Activated T-helper 1 cell treated with anti-CD3 and anti-CD28 coated beads, Interleukin-2, amount 50 U/mL, for 16 hours (primary cell): ENCODE results near the gene PCSK5.
"Not testable (repeated sequence)": the region's sequence is repeated elsewhere in the genome, so short reads cannot be mapped to it uniquely, and the experiment has no call there.

ENCODE experiments used
- DNase-seq, 2 donors: peaks; one replicate each; pipeline ENCODE4 v3.0.0-alpha.2; 2020; ENCODE audit warnings: low read depth in 1 of 2, low spot score in 1 of 2

PCSK5 gene

DNA sequence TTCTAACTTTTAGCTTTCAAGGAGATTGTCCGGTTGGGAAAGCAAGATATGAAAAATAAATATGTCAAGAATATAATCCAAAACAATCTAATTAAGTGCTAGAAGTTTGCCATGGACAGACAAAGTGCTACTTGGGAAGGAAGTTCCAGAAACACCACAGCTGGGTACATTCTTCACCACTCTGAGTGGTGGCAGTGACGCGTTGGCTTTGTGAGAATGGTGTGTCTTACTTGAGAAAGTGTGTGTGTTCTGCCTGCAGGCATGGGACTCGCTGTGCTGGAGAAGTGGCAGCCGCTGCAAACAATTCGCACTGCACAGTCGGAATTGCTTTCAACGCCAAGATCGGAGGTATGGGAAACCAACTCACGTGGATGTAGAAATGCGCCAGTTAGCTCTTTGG is 177.2 kb downstream of the PCSK5 start:
- no peak for DNase-seq

- DNase-seq: no peak
Observed at GRCh38 chr9:76077537-76077936, 187.1 kb downstream of the PCSK5 start.

DNA sequence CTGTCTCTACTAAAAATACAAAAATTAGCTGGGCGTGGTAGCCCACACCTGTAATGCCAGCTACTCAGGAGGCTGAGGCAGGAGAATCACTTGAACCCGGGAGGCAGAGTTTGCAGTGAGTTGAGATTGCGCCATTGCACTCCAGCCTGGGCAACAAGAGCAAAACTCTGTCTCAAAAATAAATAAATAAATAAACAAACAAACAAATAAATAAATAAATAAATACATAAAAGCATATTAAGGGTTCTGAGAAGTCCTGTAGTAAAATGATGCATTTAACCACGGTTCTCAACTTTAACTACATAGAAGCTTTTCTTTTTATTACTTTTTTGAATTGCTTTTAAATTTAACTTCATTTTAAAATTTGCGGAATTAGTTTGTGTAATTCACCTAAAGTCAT is 190.8 kb downstream of the PCSK5 start:
- DNase-seq: not testable (repeated sequence)

DNA sequence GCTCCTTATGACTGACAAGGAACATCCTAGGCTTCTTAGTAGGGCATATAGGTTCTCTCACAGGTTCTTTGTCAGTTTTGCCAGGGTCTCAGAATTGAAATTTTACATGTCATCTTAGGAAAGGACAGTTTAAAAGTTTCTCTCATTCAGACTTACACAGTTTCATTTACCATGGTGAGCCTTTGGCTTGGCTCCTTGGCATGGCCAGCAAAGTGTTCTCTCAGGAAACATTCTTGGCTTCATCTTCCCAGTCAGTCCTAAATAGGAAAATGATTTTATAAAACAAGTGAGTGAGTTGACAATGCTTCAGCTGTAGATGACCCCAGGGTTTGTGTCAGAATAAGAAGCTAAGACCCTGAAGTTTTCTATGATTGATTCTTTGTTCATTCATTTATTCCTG is 191.6 kb downstream of the PCSK5 start:
- no peak for DNase-seq

DNA sequence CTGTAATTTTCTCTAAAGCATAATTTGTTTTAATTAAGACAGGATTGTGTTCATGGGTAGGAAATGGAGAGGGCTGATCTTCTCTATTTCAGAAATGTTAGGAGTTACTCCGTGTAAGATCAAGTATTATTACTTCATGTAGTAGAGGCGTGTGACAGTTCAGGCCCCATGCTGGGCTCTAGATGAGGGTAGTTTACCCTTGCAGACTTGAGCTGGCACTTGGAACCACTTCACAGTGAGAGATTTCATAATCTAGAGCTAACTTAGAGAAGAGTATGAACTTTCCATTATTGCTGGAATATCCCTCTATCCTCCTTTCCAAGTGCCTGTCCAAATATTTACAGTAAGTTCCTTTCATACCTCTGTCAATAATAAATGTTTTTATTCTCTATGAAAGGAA is 195.1 kb downstream of the PCSK5 start:
- no peak for DNase-seq

- DNase-seq: no peak
Observed at GRCh38 chr9:76086539-76086938, 196.1 kb downstream of the PCSK5 start.

DNA sequence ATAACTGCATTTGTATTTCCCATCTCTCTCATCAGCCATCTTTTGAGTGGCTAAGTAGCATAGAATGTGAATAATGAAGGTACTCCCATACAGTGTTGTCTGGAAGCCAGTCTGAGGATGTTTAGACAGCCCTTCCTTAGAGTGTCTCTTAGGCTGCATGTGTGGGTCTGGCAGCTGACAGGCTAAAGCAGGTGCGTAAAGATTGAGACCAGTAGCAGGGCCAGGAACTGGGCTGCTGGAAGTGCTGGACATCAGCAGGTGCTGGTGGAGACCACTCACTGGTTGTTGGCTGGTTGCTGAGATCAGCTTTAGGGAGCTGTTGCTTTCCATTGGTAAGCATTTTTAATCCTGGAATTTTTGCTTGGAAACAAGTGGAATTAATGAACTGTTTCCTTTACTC is 197.5 kb downstream of the PCSK5 start:
- DNase-seq: no peak

GRCh38 chr9:76090330-76090729 is 199.9 kb downstream of the PCSK5 start:
- no peak for DNase-seq

DNA sequence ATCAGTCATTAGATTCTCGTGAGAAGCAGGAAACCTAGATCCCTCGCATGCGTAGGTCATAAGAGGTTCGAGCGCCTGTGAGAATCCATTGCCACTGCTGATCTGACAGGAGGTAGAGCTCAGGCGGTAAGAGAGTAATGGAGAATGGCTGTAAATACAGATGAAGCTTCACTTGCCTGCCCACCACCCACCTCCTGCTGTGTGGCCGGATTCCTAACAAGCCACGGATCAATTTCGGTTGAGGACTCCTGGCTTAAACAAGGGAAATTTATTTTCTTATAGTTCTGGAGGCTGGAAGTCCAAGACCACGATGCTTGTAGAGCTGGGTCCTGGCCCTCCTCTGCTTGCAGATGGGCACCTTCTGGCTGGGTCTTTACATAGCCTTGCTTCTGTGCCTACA is 200.4 kb downstream of the PCSK5 start:
- DNase-seq: no peak

DNA sequence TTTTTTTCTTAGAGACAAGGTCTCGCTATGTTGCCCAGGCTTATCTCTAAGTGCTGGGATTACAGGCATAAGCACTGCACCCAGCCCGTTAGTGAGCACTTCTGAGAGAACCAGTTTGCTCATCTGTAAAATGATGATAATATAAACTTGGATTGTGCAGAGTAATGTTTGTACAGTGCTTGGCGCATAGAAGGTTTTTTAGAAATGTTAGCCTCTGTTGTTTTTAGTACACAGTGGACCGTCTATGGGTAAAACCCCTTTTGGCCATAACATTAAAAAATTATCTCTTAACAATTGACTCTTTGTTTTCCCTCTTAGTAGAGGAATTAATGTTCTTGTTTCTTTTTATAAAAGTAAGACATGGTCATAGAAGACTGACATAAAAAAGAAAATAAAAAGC is 202.1 kb downstream of the PCSK5 start:
- no peak for DNase-seq

DNA sequence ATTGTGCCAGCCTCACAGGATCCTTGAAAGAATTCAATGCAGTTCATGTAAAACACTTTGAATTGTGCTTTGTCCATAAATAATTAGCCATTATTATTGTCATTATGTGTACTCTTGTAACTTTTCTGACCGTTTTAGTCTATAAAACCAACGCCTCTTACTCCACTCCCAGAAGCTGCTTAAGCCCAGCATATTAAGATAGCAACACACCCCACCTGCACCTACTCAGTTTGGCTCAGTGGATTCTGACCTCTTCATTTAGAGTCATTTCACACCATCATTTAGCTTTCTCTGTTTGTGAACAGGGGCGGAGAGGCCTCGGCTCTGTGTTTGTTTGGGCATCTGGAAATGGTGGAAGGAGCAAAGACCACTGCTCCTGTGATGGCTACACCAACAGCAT is 205.1 kb downstream of the PCSK5 start:
- DNase-seq: no peak

DNA sequence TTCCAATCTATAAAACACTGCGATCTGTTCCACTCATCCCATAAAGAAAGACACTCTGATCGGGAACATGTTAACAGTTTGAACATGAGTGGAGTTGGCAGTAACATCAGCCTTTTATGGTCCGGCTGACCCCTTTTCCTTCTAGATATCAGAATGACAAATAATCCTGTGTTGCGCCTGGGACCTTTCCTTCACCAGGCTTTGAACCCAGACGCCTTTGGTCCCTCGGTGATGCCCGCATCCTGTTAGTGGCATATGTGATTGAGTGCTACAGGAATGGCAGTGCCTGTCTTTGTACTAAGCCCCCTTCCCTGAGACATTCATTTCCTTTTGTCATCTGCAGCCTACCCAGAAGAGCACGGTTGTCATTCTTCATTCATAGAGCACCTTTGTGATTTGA is 209.0 kb downstream of the PCSK5 start:
- DNase-seq: no peak

DNA sequence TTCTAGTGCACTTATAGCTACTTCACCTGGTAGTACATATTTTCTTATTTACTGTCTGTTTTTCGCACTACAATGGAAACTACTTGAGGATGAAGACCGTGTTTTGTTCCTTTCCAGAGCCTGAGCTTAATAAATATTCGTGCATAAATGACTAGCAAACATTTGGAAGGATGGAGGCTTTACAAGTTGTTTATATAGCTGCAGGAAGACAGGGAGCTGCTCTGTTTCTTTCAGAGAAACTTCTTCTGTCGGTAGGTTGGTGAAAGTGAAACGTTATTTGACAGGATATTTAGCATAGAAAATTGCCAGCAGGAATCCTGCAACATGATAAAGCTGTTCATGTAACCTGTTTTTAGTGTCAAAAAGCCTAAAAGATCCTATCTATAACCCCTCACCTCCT is 210.6 kb downstream of the PCSK5 start:
- no peak for DNase-seq

DNA sequence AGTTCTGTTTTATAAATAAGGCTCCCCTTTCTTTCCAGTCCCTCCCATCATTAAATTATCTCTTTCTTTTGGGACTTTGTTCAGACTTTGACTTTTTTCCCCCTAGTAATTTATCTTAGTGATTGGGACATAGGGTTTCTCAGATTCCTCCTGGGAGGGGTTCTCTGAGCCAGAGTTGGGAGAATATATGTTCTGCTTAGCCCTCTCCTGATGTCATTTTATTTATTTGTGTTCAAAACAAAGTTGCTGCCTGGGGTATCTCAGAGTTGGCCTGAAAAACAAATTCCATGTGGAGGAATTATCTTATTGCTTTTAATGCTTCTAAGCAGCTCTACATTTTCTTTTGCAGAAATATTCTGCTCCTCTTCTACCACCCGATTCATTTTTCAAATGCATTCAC is 211.0 kb downstream of the PCSK5 start:
- no peak for DNase-seq

DNA sequence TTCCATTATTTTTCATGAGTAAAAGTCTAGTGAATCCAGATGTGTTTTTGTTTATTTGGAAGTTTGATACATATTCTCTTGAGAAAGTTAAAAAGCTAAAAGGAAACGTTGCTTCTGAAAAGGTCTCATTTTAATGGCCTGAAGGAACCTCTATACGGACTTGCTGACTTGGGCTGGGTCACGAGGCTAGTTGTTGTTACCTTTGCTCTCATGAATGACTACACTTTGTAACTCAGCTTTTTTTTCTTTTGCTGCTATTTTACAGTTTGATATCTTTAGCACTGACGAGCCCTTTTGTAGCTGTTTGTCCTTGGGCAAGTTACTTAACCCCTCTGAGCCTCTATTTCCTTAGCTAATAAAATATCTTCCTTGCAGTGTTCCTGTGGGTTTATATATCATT is 211.5 kb downstream of the PCSK5 start:
- no peak for DNase-seq

GRCh38 chr9:76103531-76104315 is 213.2 kb downstream of the PCSK5 start:
- DNase-seq: no peak

DNA sequence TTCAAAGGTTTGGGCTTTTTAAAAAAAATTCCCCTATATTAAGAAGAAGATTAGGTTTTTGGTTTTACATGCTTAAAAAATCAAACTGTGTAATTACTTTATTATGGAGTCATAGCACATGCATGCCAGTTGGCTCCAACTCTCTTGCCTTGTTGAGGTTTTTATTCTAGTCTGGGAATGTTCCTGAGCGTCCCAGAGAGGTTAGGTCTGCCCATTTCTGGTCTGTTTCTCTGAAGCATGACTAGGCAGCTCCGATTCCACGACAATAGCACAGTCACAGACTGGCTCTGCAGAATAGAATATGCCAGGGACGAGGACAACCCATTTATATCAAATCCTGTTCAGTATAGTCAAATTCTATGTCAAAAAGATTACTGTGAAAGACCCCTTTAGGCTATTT is 217.0 kb downstream of the PCSK5 start:
- DNase-seq: no peak

GRCh38 chr9:76109953-76110352 is 219.5 kb downstream of the PCSK5 start:
- no peak for DNase-seq

GRCh38 chr9:76112151-76112550 is 221.7 kb downstream of the PCSK5 start:
- no peak for DNase-seq

GRCh38 chr9:76114144-76114543 is 223.7 kb downstream of the PCSK5 start:
- DNase-seq: no peak

DNA sequence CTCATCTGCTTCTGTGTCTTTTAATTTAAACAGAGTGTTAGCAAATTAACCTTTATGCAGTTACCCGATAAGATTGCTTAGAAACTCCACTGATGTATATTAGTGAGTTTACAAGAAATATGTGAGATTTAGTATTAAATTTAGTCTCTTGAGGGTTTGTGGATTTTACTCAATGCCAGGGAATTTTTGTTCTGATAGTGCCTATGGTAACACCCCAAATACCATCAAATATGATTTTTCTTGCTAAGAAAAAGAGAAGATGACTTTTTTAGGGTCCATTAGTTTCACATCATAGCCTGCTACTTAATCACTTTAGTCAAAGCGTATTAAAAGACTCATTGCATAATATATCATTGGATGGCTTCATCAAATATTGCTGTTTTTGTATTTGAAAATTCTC is 224.9 kb downstream of the PCSK5 start:
- no peak for DNase-seq

GRCh38 chr9:76115982-76116646 is 225.6 kb downstream of the PCSK5 start:
- DNase-seq: no peak

DNA sequence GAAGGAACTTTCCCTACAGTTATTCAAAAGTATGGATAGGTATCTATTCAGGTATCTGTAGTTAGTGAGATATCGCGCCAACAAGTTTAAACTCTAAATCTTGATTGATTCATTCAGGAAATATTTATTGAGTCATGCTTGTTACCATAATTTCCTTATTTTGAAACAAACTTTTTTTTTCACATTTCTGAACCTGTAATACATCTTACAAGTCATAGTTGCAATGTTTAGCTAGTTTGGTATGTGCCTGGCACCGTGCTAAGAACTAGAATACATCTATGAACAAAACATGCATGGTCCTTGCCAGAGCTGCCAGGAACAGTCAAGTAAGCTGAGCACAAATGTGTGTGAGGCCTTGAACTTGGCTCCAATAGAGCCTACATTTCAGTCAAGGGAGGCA is 226.4 kb downstream of the PCSK5 start:
- DNase-seq: no peak
